LNCaP clone FGC (cell line): Measurements from ENCODE around the gene DEPDC1.

ENCODE experiments used
- DNase-seq: peaks from one replicate; pipeline ENCODE4 v3.0.0-alpha.2; 2011; ENCODE audit warnings: low read depth
- H3K4me3 ChIP-seq: 2 replicates; pipeline ENCODE4 v1.5.1; 2011; ENCODE audit warnings: mild to moderate bottlenecking, low read depth, low read length, control low read depth
- CTCF ChIP-seq: IDR thresholded peaks from 2 replicates; pipeline ENCODE4 v1.5.1; 2012; ENCODE audit warnings: mild to moderate bottlenecking; ENCODE audit not compliant: control insufficient read depth, insufficient read depth; ENCODE audit errors: extremely low read depth

Gene DEPDC1

GRCh38 chr1:68442822-68443556, 53.9 kb downstream of the DEPDC1 start:
- no peak for DNase-seq
- peak; percentile 77 for TF ChIP-seq CTCF
- H3K4me3 ChIP-seq: no peak overlapping the region

- no peak overlapping the region for H3K4me3 ChIP-seq
- peak; percentile 30 for TF ChIP-seq CTCF
- no peak for DNase-seq
Observed at GRCh38 chr1:68442006-68442405, 54.9 kb downstream of the DEPDC1 start.

GRCh38 chr1:68438310-68438709, 58.6 kb downstream of the DEPDC1 start:
- TF ChIP-seq CTCF: no peak
- DNase-seq: no peak
- H3K4me3 ChIP-seq: no peak overlapping the region

GRCh38 chr1:68433395-68433794, 63.5 kb downstream of the DEPDC1 start:
- H3K4me3 ChIP-seq: no peak overlapping the region
- no peak for DNase-seq
- no peak for TF ChIP-seq CTCF

GRCh38 chr1:68431076-68431475, 65.8 kb downstream of the DEPDC1 start:
- no peak overlapping the region for H3K4me3 ChIP-seq
- DNase-seq: no peak
- TF ChIP-seq CTCF: no peak

GRCh38 chr1:68429233-68429808, 67.6 kb downstream of the DEPDC1 start:
- no peak for TF ChIP-seq CTCF
- no peak overlapping the region for H3K4me3 ChIP-seq
- DNase-seq: no peak

GRCh38 chr1:68426594-68426993, 70.3 kb downstream of the DEPDC1 start:
- DNase-seq: no peak
- no peak overlapping the region for H3K4me3 ChIP-seq
- TF ChIP-seq CTCF: no peak
